ENCODE results near the gene LMNTD2. TPM values are rescaled to one million over a fixed set of nuclear protein-coding genes. Genes with fewer than 3 reads are reported as not detected.
A peak's percentile ranks its signal among the peaks of the same experiment; 100 is the strongest.

The LMNTD2 gene
- total and polyA plus RNA-seq, 4 donors, result 1.4 to 1.9 (median 1.8) TPM

GRCh38 chr11:558503-558902, 2.0 kb downstream of the LMNTD2 start:
- DNase-seq (no peak), ATAC-seq (ENCODE audit: low FRiP score) (no peak)
- H3K27me3 ChIP-seq (ENCODE audit: control insufficient read depth in 1 of 2, insufficient read depth in 2 of 2, low read length in 1 of 2), result no peaks in the 10 kb centered on the region
- no peaks in the 10 kb centered on the region for H3K4me1 ChIP-seq (ENCODE audit: control insufficient read depth in 1 of 2, insufficient read depth in 2 of 2, low read length in 2 of 2)
- H3K9me3 ChIP-seq (ENCODE audit: control insufficient read depth, low read length), result no peaks in the 10 kb centered on the region
- no peaks in the 10 kb centered on the region for H3K36me3 ChIP-seq (ENCODE audit: control insufficient read depth in 1 of 2, insufficient read depth in 2 of 2, low read length in 1 of 2)
- no peak overlapping the region for H3K4me3 ChIP-seq (ENCODE audit: low read length in 2 of 2)
- intact Hi-C loops (cut with DNase I), result loop anchor here in 1 of 2 donors (10.0 kb wide), 1 partner anchor 216 kb away; the partner anchor contains the start of gene GATD1
- 90 to 91% methylated on average over 20 of the region's 20 CpGs for WGBS, 2 donors
- no peak overlapping the region for H3K27ac ChIP-seq (ENCODE audit: low read depth in 1 of 2, low read length in 2 of 2)

DNA sequence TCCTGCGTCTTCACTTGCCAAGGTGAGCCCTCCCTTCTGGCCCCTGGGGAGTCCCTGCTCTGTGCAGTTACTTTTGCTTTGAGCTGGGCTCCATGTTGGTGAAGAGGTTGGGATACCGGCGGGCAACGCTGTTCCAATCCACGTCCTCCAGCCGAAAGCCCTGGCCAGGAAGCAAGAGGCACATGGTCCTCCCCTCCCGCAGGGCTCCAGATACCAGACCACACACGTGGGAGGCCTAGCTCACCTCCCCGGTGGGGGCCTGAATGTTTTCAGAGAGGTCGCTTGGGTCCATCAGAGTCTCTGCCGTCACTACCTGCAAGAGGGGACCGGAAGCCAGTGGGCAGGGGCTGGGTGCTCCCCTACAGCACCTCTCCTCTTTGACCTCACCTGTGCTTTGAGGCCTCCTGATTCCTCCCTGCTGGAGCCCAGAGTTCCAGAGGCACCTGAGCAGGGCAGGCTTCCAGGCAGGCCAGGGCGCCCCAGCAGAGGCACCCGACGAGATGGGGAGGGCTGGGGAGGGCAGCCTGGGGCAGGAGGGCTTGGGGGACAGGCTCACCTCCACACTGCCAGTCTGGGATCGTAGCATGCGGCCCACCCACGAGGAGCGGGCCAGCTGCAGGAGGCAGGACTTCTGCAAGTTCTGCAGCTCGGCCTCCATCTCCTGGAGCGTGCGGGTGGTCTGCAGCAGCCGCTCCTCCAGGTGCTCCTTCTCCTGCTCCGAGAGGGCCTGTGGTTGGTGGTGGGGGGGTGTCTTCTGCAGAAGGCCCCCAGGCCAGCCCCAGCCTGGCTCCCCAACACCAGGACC, 3.0 kb downstream of the LMNTD2 start:
- H3K9me3 ChIP-seq (ENCODE audit: control insufficient read depth, low read length), result no peaks in the 10 kb centered on the region
- no peaks in the 10 kb centered on the region for H3K4me1 ChIP-seq (ENCODE audit: control insufficient read depth in 1 of 2, insufficient read depth in 2 of 2, low read length in 2 of 2)
- no peak overlapping the region for H3K4me3 ChIP-seq (ENCODE audit: low read length in 2 of 2)
- DNase-seq (no peak), ATAC-seq (ENCODE audit: low FRiP score) (no peak)
- H3K27ac ChIP-seq (ENCODE audit: low read depth in 1 of 2, low read length in 2 of 2), result no peak overlapping the region
- H3K36me3 ChIP-seq (ENCODE audit: control insufficient read depth in 1 of 2, insufficient read depth in 2 of 2, low read length in 1 of 2), result no peaks in the 10 kb centered on the region
- intact Hi-C loops (cut with DNase I), result loop anchor here in 1 of 2 donors (10.0 kb wide), 1 partner anchor 217 kb away; the partner anchor contains the start of gene GATD1
- 90 to 95% methylated on average over 24 of the region's 24 CpGs for WGBS, 2 donors
- H3K27me3 ChIP-seq (ENCODE audit: control insufficient read depth in 1 of 2, insufficient read depth in 2 of 2, low read length in 1 of 2), result no peaks in the 10 kb centered on the region

DNA sequence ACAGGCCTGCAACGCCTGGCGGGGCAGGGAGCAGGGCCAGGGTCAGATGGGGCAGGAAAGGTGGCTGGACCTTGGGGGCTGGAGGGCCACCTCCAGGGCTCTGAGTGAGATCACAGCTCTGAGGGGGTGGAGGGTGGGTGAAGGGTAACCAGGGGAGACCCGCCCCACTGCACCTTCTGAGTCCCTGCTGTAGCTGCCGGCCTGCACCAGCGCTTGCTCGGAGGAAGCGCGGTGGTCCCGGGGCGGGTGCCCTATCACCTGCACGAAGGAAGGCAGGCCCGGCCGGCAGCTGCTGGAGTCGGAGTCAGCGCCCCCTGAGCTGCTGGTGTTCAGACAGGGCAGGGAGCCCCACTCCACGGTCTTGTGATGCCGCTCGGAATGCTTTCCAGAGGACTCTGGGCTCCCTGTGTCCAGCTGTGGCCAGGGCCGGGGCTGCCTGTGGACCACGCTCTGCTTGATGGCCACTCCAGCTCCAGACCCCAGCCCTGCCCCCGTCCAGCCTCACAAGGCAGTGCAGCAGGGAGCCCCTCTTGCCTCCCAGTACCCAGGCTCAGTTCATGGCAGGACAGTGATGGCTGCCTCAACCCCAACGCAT, 3.8 kb downstream of the LMNTD2 start:
- intact Hi-C loops (cut with DNase I), result loop anchor here in 1 of 2 donors (10.0 kb wide), 1 partner anchor 218 kb away; the partner anchor contains the start of gene GATD1
- DNase-seq, result no peak
- H3K27me3 ChIP-seq (ENCODE audit: control insufficient read depth in 1 of 2, insufficient read depth in 2 of 2, low read length in 1 of 2), result no peaks in the 10 kb centered on the region
- ATAC-seq (ENCODE audit: low FRiP score), result no peak
- H3K27ac ChIP-seq (ENCODE audit: low read depth in 1 of 2, low read length in 2 of 2), result no peak overlapping the region
- H3K4me3 ChIP-seq (ENCODE audit: low read length in 2 of 2), result no peak overlapping the region
- no peaks in the 10 kb centered on the region for H3K9me3 ChIP-seq (ENCODE audit: control insufficient read depth, low read length)
- H3K4me1 ChIP-seq (ENCODE audit: control insufficient read depth in 1 of 2, insufficient read depth in 2 of 2, low read length in 2 of 2), result no peaks in the 10 kb centered on the region
- 80 to 83% methylated on average over 22 of the region's 22 CpGs for WGBS, 2 donors
- H3K36me3 ChIP-seq (ENCODE audit: control insufficient read depth in 1 of 2, insufficient read depth in 2 of 2, low read length in 1 of 2), result no peaks in the 10 kb centered on the region

GRCh38 chr11:555780-556661, 4.5 kb downstream of the LMNTD2 start:
- Histone ChIP-seq H3K36me3 (ENCODE audit: control insufficient read depth in 1 of 2, insufficient read depth in 2 of 2, low read length in 1 of 2) (no peaks in the 10 kb centered on the region), H3K27me3 (ENCODE audit: control insufficient read depth in 1 of 2, insufficient read depth in 2 of 2, low read length in 1 of 2) (no peaks in the 10 kb centered on the region), H3K9me3 (ENCODE audit: control insufficient read depth, low read length) (no peaks in the 10 kb centered on the region), H3K4me3 (ENCODE audit: low read length in 2 of 2) (no peak overlapping the region), H3K4me1 (ENCODE audit: control insufficient read depth in 1 of 2, insufficient read depth in 2 of 2, low read length in 2 of 2) (no peaks in the 10 kb centered on the region), H3K27ac (ENCODE audit: low read depth in 1 of 2, low read length in 2 of 2) (no peak overlapping the region)
- WGBS, 2 donors, result 7 to 8% methylated on average over 67 to 104 of the region's 104 CpGs
- DNase-seq (no peak), ATAC-seq (ENCODE audit: low FRiP score) (no peak)
- intact Hi-C loops (cut with DNase I), result loop anchor here (2.0 to 10.0 kb wide), 2 partner anchors 173 to 219 kb away; partner anchors contain the start of gene GATD1 (in 1 of the 2)

GRCh38 chr11:555227-555779, 5.2 kb downstream of the LMNTD2 start:
- 2 to 4% methylated on average over 21 to 57 of the region's 57 CpGs for WGBS, 2 donors
- DNase-seq (no peak), ATAC-seq (ENCODE audit: low FRiP score) (no peak)
- no peaks in the 10 kb centered on the region for H3K4me1 ChIP-seq (ENCODE audit: control insufficient read depth in 1 of 2, insufficient read depth in 2 of 2, low read length in 2 of 2)
- H3K27ac ChIP-seq (ENCODE audit: low read depth in 1 of 2, low read length in 2 of 2), result no peak overlapping the region
- intact Hi-C loops (cut with DNase I), result loop anchor here (2.0 to 10.0 kb wide), 2 partner anchors 173 to 219 kb away; partner anchors contain the start of gene GATD1 (in 1 of the 2)
- no peaks in the 10 kb centered on the region for H3K27me3 ChIP-seq (ENCODE audit: control insufficient read depth in 1 of 2, insufficient read depth in 2 of 2, low read length in 1 of 2)
- H3K9me3 ChIP-seq (ENCODE audit: control insufficient read depth, low read length), result no peaks in the 10 kb centered on the region
- H3K4me3 ChIP-seq (ENCODE audit: low read length in 2 of 2), result no peak overlapping the region
- no peaks in the 10 kb centered on the region for H3K36me3 ChIP-seq (ENCODE audit: control insufficient read depth in 1 of 2, insufficient read depth in 2 of 2, low read length in 1 of 2)

GRCh38 chr11:554428-555226, 5.9 kb downstream of the LMNTD2 start:
- intact Hi-C loops (cut with DNase I), result loop anchor here (2.0 to 10.0 kb wide), 2 partner anchors 174 to 220 kb away; partner anchors contain the start of gene GATD1 (in 1 of the 2)
- Histone ChIP-seq H3K36me3 (ENCODE audit: control insufficient read depth in 1 of 2, insufficient read depth in 2 of 2, low read length in 1 of 2) (no peaks in the 10 kb centered on the region), H3K27ac (ENCODE audit: low read depth in 1 of 2, low read length in 2 of 2) (no peak overlapping the region), H3K4me1 (ENCODE audit: control insufficient read depth in 1 of 2, insufficient read depth in 2 of 2, low read length in 2 of 2) (no peaks in the 10 kb centered on the region), H3K9me3 (ENCODE audit: control insufficient read depth, low read length) (no peaks in the 10 kb centered on the region), H3K27me3 (ENCODE audit: control insufficient read depth in 1 of 2, insufficient read depth in 2 of 2, low read length in 1 of 2) (no peaks in the 10 kb centered on the region), H3K4me3 (ENCODE audit: low read length in 2 of 2) (no peak overlapping the region)
- 11% methylated on average over 37 to 58 of the region's 60 CpGs for WGBS, 2 donors
- DNase-seq (peak in 1 of 2 donors; percentile 88), ATAC-seq (ENCODE audit: low FRiP score) (peak; percentile 61)

GRCh38 chr11:553988-554340, 6.6 kb downstream of the LMNTD2 start:
- H3K36me3 ChIP-seq (ENCODE audit: control insufficient read depth in 1 of 2, insufficient read depth in 2 of 2, low read length in 1 of 2), result no peaks in the 10 kb centered on the region
- WGBS, 2 donors, result 55 to 61% methylated on average over 8 to 11 of the region's 11 CpGs
- ATAC-seq (ENCODE audit: low FRiP score) (no peak), DNase-seq (no peak)
- no peak overlapping the region for H3K27ac ChIP-seq (ENCODE audit: low read depth in 1 of 2, low read length in 2 of 2)
- no peaks in the 10 kb centered on the region for H3K27me3 ChIP-seq (ENCODE audit: control insufficient read depth in 1 of 2, insufficient read depth in 2 of 2, low read length in 1 of 2)
- intact Hi-C loops (cut with DNase I), result loop anchor here (2.0 to 10.0 kb wide), 2 partner anchors 175 to 221 kb away; partner anchors contain the start of gene GATD1 (in 1 of the 2)
- H3K4me1 ChIP-seq (ENCODE audit: control insufficient read depth in 1 of 2, insufficient read depth in 2 of 2, low read length in 2 of 2), result no peaks in the 10 kb centered on the region
- no peak overlapping the region for H3K4me3 ChIP-seq (ENCODE audit: low read length in 2 of 2)
- H3K9me3 ChIP-seq (ENCODE audit: control insufficient read depth, low read length), result no peaks in the 10 kb centered on the region

All from aorta (tissue), 5 donors.